GM19324 (cell line): Measurements from ENCODE around the gene FAM227B.
"Not testable (repeated sequence)": the region's sequence is repeated elsewhere in the genome, so short reads cannot be mapped to it uniquely, and the experiment has no call there.

Experiments
- ATAC-seq: cut with Tn5 transposase; IDR thresholded peaks from one replicate; pipeline ENCODE4 v1.9.1; 2021; ENCODE audit warnings: mild to moderate bottlenecking, moderate library complexity; ENCODE audit not compliant: unreplicated experiment, low FRiP score

FAM227B gene

GRCh38 chr15:49495993-49496753 lies 124.4 kb downstream of the FAM227B start:
- ATAC-seq = no peak

GRCh38 chr15:49494842-49495241 lies 125.8 kb downstream of the FAM227B start:
- no peak for ATAC-seq

GRCh38 chr15:49492830-49493229 lies 127.8 kb downstream of the FAM227B start:
- ATAC-seq = no peak

GRCh38 chr15:49492151-49492550 lies 128.5 kb downstream of the FAM227B start:
- ATAC-seq = no peak

GRCh38 chr15:49490966-49491365 lies 129.7 kb downstream of the FAM227B start:
- no peak for ATAC-seq

GRCh38 chr15:49485401-49485800 lies 135.2 kb downstream of the FAM227B start:
- not testable (repeated sequence) for ATAC-seq

GRCh38 chr15:49478982-49479381 lies 141.6 kb downstream of the FAM227B start:
- ATAC-seq = not testable (repeated sequence)

GRCh38 chr15:49478021-49478420 lies 142.6 kb downstream of the FAM227B start:
- ATAC-seq = not testable (repeated sequence)

- no peak for ATAC-seq
These were observed 147.6 kb downstream of the FAM227B start for GRCh38 chr15:49473031-49473430.

- no peak for ATAC-seq
These were observed 148.3 kb downstream of the FAM227B start for GRCh38 chr15:49472338-49472737.

GRCh38 chr15:49471733-49472132 lies 148.9 kb downstream of the FAM227B start:
- peak; percentile 81 for ATAC-seq

GRCh38 chr15:49471248-49471647 lies 149.4 kb downstream of the FAM227B start:
- not testable (repeated sequence) for ATAC-seq

GRCh38 chr15:49468481-49468839 lies 152.2 kb downstream of the FAM227B start:
- no peak for ATAC-seq

- no peak for ATAC-seq
These were observed 152.7 kb downstream of the FAM227B start for GRCh38 chr15:49467746-49468480.

- no peak for ATAC-seq
These were observed 154.5 kb downstream of the FAM227B start for GRCh38 chr15:49466119-49466518.

- ATAC-seq = no peak
These were observed 156.1 kb downstream of the FAM227B start for GRCh38 chr15:49464522-49464921.

GRCh38 chr15:49462232-49462844 lies 158.3 kb downstream of the FAM227B start:
- ATAC-seq = no peak

GRCh38 chr15:49460411-49460941 lies 160.1 kb downstream of the FAM227B start:
- ATAC-seq = no peak

GRCh38 chr15:49458145-49458544 lies 162.5 kb downstream of the FAM227B start:
- ATAC-seq = no peak

GRCh38 chr15:49456166-49456565 lies 164.5 kb downstream of the FAM227B start:
- ATAC-seq = no peak

- ATAC-seq = no peak
These were observed 168.0 kb downstream of the FAM227B start for GRCh38 chr15:49452595-49452994.
